ES-I3 (cell line): Measurements from ENCODE around the gene SMIM38.

ENCODE experiments used
- H3K36me3 ChIP-seq: 2 replicates; pipeline ENCODE4 v1.6.1; 2013; ENCODE audit warnings: mild to moderate bottlenecking, low read length, control low read depth, moderate library complexity; ENCODE audit not compliant: insufficient read depth
- H3K4me1 ChIP-seq: 2 replicates; pipeline ENCODE4 v1.6.1; 2013; ENCODE audit warnings: mild to moderate bottlenecking, control low read depth, low read length; ENCODE audit not compliant: insufficient read depth
- H3K9ac ChIP-seq: 2 replicates; pipeline ENCODE4 v1.6.1; 2013; ENCODE audit warnings: low read depth, mild to moderate bottlenecking, low read length, moderate library complexity
- H3K9me3 ChIP-seq: 2 replicates; pipeline ENCODE4 v1.6.1; 2013; ENCODE audit warnings: mild to moderate bottlenecking, low read length, moderate library complexity; ENCODE audit not compliant: control insufficient read depth, insufficient read depth

SMIM38 gene

GRCh38 chr11:69199583-69200315, 44.0 kb downstream of the SMIM38 start:
- H3K9me3 ChIP-seq, result no peaks in the 10 kb centered on the region
- no peak overlapping the region for H3K9ac ChIP-seq
- no peaks in the 10 kb centered on the region for H3K36me3 ChIP-seq
- H3K4me1 ChIP-seq, result peaks cover 9% of the 10 kb centered on the region

- Histone ChIP-seq H3K36me3 (no peaks in the 10 kb centered on the region), H3K9ac (no peak overlapping the region), H3K4me1 (peaks cover 9% of the 10 kb centered on the region), H3K9me3 (no peaks in the 10 kb centered on the region)
These were observed 44.8 kb downstream of the SMIM38 start for GRCh38 chr11:69200331-69201065.

GRCh38 chr11:69201066-69201365, 45.3 kb downstream of the SMIM38 start:
- Histone ChIP-seq H3K36me3 (no peaks in the 10 kb centered on the region), H3K9me3 (no peaks in the 10 kb centered on the region), H3K9ac (no peak overlapping the region), H3K4me1 (peaks cover 9% of the 10 kb centered on the region)

GRCh38 chr11:69201764-69202370, 46.1 kb downstream of the SMIM38 start:
- Histone ChIP-seq H3K4me1 (peaks cover 9% of the 10 kb centered on the region), H3K9me3 (no peaks in the 10 kb centered on the region), H3K36me3 (no peaks in the 10 kb centered on the region), H3K9ac (no peak overlapping the region)

GRCh38 chr11:69202511-69203221, 46.9 kb downstream of the SMIM38 start:
- Histone ChIP-seq H3K9ac (no peak overlapping the region), H3K36me3 (no peaks in the 10 kb centered on the region), H3K4me1 (peaks cover 9% of the 10 kb centered on the region), H3K9me3 (no peaks in the 10 kb centered on the region)

GRCh38 chr11:69203381-69203780, 47.6 kb downstream of the SMIM38 start:
- H3K36me3 ChIP-seq, result no peaks in the 10 kb centered on the region
- peaks cover 9% of the 10 kb centered on the region for H3K4me1 ChIP-seq
- no peaks in the 10 kb centered on the region for H3K9me3 ChIP-seq
- no peak overlapping the region for H3K9ac ChIP-seq

GRCh38 chr11:69203901-69204245, 48.1 kb downstream of the SMIM38 start:
- no peaks in the 10 kb centered on the region for H3K9me3 ChIP-seq
- no peak overlapping the region for H3K9ac ChIP-seq
- peaks cover 9% of the 10 kb centered on the region for H3K4me1 ChIP-seq
- H3K36me3 ChIP-seq, result no peaks in the 10 kb centered on the region

- no peaks in the 10 kb centered on the region for H3K36me3 ChIP-seq
- no peaks in the 10 kb centered on the region for H3K9me3 ChIP-seq
These were observed 48.7 kb downstream of the SMIM38 start for GRCh38 chr11:69204246-69204940.

GRCh38 chr11:69204941-69205742, 49.4 kb downstream of the SMIM38 start:
- Histone ChIP-seq H3K36me3 (no peaks in the 10 kb centered on the region), H3K9me3 (no peaks in the 10 kb centered on the region), H3K4me1 (peaks cover 2% of the 10 kb centered on the region; the same call in 1 of the 2 replicates), H3K9ac (no peak overlapping the region)

More at GRCh38 chr11:69204246-69204940, 48.7 kb downstream of the SMIM38 start:
- peaks cover 9% of the 10 kb centered on the region for H3K4me1 ChIP-seq
- H3K9ac ChIP-seq, result no peak overlapping the region
